Neural cell (in vitro differentiated cells): ENCODE results near the gene ALAS1. TPM values are rescaled to one million over a fixed set of nuclear protein-coding genes. Genes with fewer than 3 reads are reported as not detected.

Source experiments
- H2AFZ ChIP-seq: fragments of 200-600, 300-800 bp; sonication (generic), shearing (Covaris generic); 2 replicates; pipeline ENCODE4 v1.6.0; 2014; ENCODE audit warnings: low read depth, mild to moderate bottlenecking, antibody characterized with exemption, low read length, moderate library complexity
- H3F3A ChIP-seq: fragments of 200-600 bp; shearing (Covaris generic); 2 replicates; pipeline ENCODE4 v1.6.1; 2016; ENCODE audit warnings: mild to moderate bottlenecking, moderate library complexity, mixed read lengths, antibody characterized with exemption, low read length; ENCODE audit not compliant: insufficient read depth, poor library complexity, severe bottlenecking
- H3K27ac ChIP-seq: fragments of 200-600, 300-800 bp; sonication (generic), shearing (Covaris generic); 2 replicates; pipeline ENCODE4 v1.5.1; 2014; ENCODE audit warnings: mild to moderate bottlenecking, low read length, moderate library complexity
- H3K27me3 ChIP-seq: fragments of 300-800, 200-600 bp; sonication (generic), shearing (Covaris generic); 2 replicates; pipeline ENCODE4 v1.6.0; 2014; ENCODE audit warnings: mild to moderate bottlenecking, low read depth, low read length, moderate library complexity; ENCODE audit not compliant: insufficient read depth
- H3K36me3 ChIP-seq: fragments of 300-800, 200-600 bp; sonication (generic), shearing (Covaris generic); 2 replicates; pipeline ENCODE4 v1.5.1; 2014; ENCODE audit warnings: mild to moderate bottlenecking, antibody characterized with exemption, low read length, moderate library complexity; ENCODE audit not compliant: insufficient read depth
- H3K4me2 ChIP-seq: fragments of 300-800, 200-600 bp; sonication (generic), shearing (Covaris generic); 2 replicates; pipeline ENCODE4 v1.6.0; 2014; ENCODE audit warnings: mild to moderate bottlenecking, low read length
- H3K4me3 ChIP-seq: fragments of 300-800, 200-600 bp; sonication (generic), shearing (Covaris generic); 2 replicates; pipeline ENCODE4 v1.5.1; 2014; ENCODE audit warnings: mild to moderate bottlenecking, low read length, moderate library complexity
- H3K79me2 ChIP-seq: fragments of 200-600 bp; shearing (Covaris generic); replicated peaks from 2 replicates; pipeline ENCODE4 v1.6.0; 2014; ENCODE audit warnings: mild to moderate bottlenecking, low read length, moderate library complexity; ENCODE audit not compliant: insufficient read depth
- H3K9ac ChIP-seq: fragments of 300-800, 200-600 bp; sonication (generic), shearing (Covaris generic); 2 replicates; pipeline ENCODE4 v1.6.1; 2016; ENCODE audit warnings: mild to moderate bottlenecking, low read length, mixed read lengths
- H3K9me2 ChIP-seq: fragments of 200-600 bp; shearing (Covaris generic); 2 replicates; pipeline ENCODE4 v1.6.1; 2016; ENCODE audit warnings: mild to moderate bottlenecking, low read length, mixed read lengths; ENCODE audit not compliant: insufficient read depth
- H3K9me3 ChIP-seq: fragments of 200-600, 300-800 bp; sonication (generic), shearing (Covaris generic); 2 replicates; pipeline ENCODE4 v1.6.1; 2016; ENCODE audit warnings: mild to moderate bottlenecking, mixed run types, low read length, moderate library complexity, mixed read lengths
- H4K20me1 ChIP-seq: fragments of 200-600 bp; shearing (Covaris generic); 2 replicates; pipeline ENCODE4 v1.6.1; 2016; ENCODE audit warnings: mild to moderate bottlenecking, mixed run types; ENCODE audit not compliant: insufficient read depth
- EP300 ChIP-seq: fragments of 450-650 bp; conservative IDR thresholded peaks from 2 replicates; pipeline ENCODE4 v1.6.1; 2014; ENCODE audit warnings: antibody characterized with exemption, mild to moderate bottlenecking, moderate library complexity; ENCODE audit not compliant: poor library complexity, severe bottlenecking
- EZH2 ChIP-seq: fragments of 200-600, 300-800 bp; shearing (Covaris generic), sonication (generic); IDR thresholded peaks from 2 replicates; pipeline ENCODE4 v1.6.1; 2014; ENCODE audit warnings: antibody characterized with exemption, low read length, borderline replicate concordance, mild to moderate bottlenecking; ENCODE audit not compliant: insufficient read depth, poor library complexity, severe bottlenecking
- MXI1 ChIP-seq: fragments of 450-650 bp; conservative IDR thresholded peaks from 2 replicates; pipeline ENCODE4 v1.6.1; 2014; ENCODE audit warnings: antibody characterized with exemption, mild to moderate bottlenecking; ENCODE audit not compliant: poor library complexity, severe bottlenecking
- POLR2AphosphoS5 ChIP-seq: IDR thresholded peaks from 2 replicates; pipeline ENCODE4 v1.6.1; 2012
- RAD21 ChIP-seq: fragments of 450-650 bp; conservative IDR thresholded peaks from 2 replicates; pipeline ENCODE4 v1.6.1; 2014; ENCODE audit warnings: antibody characterized with exemption, mild to moderate bottlenecking, moderate library complexity
- SMC3 ChIP-seq: fragments of 450-650 bp; conservative IDR thresholded peaks from 2 replicates; pipeline ENCODE4 v1.6.1; 2014; ENCODE audit warnings: antibody characterized with exemption, mild to moderate bottlenecking, moderate library complexity; ENCODE audit not compliant: poor library complexity
- TAF1 ChIP-seq: IDR thresholded peaks from 2 replicates; pipeline ENCODE4 v1.6.1; 2012; ENCODE audit warnings: low read depth
- polyA plus RNA-seq: library from polyadenylated mRNA; depleted of rRNA; stranded (reverse); fragments of >200 nt; gene quantifications from 2 replicates; pipeline ENCODE4 v1.2.3, GENCODE V29; 2014
- TF ChIP-seq, protein P1 (sequence below): IDR thresholded peaks from 2 replicates; pipeline ENCODE4 v1.6.1; 2012; ENCODE audit warnings: borderline replicate concordance
- TF ChIP-seq, protein P2 (sequence below): fragments of 450-650 bp; IDR thresholded peaks from 2 replicates; pipeline ENCODE4 v1.5.1; 2014; ENCODE audit warnings: antibody characterized with exemption, mild to moderate bottlenecking, moderate library complexity; ENCODE audit not compliant: poor library complexity, severe bottlenecking

ALAS1 gene
- polyA plus RNA-seq, 1 donor from 2014 or later, result 66.0 TPM

DNA sequence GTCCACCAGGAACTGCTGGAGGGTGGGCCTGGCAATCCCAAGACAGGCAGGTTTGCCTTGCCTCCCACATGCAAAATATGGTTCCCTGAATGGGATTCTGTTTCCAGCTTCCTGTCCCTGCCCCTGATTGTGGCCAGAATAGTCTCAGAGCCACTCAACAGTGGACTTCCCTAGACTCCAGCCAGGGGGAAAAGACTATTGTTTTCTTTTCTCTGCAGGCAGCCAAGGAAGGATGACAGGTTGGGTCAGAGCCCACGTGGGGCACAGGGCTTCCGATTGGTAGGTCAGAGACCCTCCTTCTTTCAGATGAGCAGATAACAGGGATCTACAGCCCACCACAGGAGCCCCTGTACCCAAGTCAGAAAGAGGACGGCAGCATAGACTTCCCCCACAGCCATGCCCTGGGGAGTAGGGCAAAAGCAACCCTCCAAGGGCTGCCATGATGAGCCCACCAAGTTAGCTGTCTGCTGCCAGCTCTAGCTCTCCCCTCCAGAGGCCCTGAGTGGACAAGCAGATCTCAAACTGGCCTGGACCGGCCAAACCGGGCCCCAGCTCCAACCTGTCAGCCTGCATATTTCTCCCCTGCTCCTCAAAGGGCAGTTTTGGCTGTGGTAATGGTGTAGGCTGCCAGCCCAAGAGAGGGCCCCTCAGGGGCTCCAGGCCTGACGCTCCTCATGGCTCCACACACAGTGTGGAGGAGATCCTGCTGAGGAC lies 21.1 kb downstream of the ALAS1 start:
- Histone ChIP-seq H3K4me2 (no peak overlapping the region), H3K9me2 (no peaks in the 10 kb centered on the region), H3K4me3 (no peak overlapping the region), H3K27ac (no peak overlapping the region), H4K20me1 (no peaks in the 10 kb centered on the region), H3K36me3 (no peaks in the 10 kb centered on the region), H3K9ac (no peak overlapping the region), H2AFZ (no peak overlapping the region), H3K79me2 (no peaks in the 10 kb centered on the region), H3K27me3 (no peaks in the 10 kb centered on the region), H3K9me3 (no peaks in the 10 kb centered on the region), H3F3A (no peaks in the 10 kb centered on the region)
- TF ChIP-seq RAD21 (no peak), MXI1 (no peak), TAF1 (no peak), SMC3 (no peak), EZH2 (no peak), EP300 (no peak), POLR2AphosphoS5 (no peak)
- TF ChIP-seq, protein P1, sequence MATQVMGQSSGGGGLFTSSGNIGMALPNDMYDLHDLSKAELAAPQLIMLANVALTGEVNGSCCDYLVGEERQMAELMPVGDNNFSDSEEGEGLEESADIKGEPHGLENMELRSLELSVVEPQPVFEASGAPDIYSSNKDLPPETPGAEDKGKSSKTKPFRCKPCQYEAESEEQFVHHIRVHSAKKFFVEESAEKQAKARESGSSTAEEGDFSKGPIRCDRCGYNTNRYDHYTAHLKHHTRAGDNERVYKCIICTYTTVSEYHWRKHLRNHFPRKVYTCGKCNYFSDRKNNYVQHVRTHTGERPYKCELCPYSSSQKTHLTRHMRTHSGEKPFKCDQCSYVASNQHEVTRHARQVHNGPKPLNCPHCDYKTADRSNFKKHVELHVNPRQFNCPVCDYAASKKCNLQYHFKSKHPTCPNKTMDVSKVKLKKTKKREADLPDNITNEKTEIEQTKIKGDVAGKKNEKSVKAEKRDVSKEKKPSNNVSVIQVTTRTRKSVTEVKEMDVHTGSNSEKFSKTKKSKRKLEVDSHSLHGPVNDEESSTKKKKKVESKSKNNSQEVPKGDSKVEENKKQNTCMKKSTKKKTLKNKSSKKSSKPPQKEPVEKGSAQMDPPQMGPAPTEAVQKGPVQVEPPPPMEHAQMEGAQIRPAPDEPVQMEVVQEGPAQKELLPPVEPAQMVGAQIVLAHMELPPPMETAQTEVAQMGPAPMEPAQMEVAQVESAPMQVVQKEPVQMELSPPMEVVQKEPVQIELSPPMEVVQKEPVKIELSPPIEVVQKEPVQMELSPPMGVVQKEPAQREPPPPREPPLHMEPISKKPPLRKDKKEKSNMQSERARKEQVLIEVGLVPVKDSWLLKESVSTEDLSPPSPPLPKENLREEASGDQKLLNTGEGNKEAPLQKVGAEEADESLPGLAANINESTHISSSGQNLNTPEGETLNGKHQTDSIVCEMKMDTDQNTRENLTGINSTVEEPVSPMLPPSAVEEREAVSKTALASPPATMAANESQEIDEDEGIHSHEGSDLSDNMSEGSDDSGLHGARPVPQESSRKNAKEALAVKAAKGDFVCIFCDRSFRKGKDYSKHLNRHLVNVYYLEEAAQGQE, result no peak
- TF ChIP-seq, protein P2, sequence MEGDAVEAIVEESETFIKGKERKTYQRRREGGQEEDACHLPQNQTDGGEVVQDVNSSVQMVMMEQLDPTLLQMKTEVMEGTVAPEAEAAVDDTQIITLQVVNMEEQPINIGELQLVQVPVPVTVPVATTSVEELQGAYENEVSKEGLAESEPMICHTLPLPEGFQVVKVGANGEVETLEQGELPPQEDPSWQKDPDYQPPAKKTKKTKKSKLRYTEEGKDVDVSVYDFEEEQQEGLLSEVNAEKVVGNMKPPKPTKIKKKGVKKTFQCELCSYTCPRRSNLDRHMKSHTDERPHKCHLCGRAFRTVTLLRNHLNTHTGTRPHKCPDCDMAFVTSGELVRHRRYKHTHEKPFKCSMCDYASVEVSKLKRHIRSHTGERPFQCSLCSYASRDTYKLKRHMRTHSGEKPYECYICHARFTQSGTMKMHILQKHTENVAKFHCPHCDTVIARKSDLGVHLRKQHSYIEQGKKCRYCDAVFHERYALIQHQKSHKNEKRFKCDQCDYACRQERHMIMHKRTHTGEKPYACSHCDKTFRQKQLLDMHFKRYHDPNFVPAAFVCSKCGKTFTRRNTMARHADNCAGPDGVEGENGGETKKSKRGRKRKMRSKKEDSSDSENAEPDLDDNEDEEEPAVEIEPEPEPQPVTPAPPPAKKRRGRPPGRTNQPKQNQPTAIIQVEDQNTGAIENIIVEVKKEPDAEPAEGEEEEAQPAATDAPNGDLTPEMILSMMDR, result no peak

DNA sequence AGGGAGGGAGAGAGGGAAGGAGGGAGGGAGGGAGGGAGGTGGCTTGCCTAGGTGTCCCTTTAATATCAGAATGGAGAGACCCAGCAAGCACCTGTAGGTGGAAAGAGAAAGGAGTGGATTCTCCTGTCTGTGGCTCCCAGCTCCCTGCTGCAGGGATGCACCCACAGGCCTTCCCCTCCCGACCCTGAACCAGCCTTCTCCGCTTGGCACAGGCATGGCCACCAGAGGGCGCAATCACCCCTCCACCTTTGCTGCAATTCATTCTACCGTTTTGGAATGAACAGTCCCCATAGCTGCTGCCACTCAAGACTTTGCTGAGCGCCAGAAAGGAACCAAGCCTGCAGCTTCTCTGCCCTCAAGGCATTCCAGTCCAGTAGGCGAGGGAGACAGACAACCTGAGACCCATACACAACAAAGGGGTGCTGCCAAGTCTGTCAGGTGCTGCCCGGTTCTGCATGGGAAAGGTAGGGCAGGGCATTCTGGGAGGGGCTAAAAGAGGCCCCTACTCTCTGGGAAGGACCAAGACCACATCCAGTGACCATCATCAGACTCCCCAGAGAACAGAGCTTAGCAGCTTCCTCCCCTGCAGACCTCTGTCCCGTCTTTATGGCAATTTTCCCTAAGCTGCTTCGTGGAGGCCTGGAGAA lies 22.5 kb downstream of the ALAS1 start:
- Histone ChIP-seq H3F3A (no peaks in the 10 kb centered on the region), H4K20me1 (no peaks in the 10 kb centered on the region), H3K9me3 (no peaks in the 10 kb centered on the region), H3K4me2 (no peak overlapping the region), H3K9me2 (no peaks in the 10 kb centered on the region), H3K27me3 (no peaks in the 10 kb centered on the region), H2AFZ (no peak overlapping the region), H3K79me2 (no peaks in the 10 kb centered on the region), H3K9ac (no peak overlapping the region), H3K36me3 (no peaks in the 10 kb centered on the region), H3K27ac (no peak overlapping the region), H3K4me3 (no peak overlapping the region)
- TF ChIP-seq, protein P2, result peak; percentile 87
- TF ChIP-seq RAD21 (peak; percentile 79), EP300 (no peak), TAF1 (no peak), EZH2 (no peak), SMC3 (peak; percentile 89)
- TF ChIP-seq, protein P1, result no peak
